HepG2 (cell line): Measurements from ENCODE around the gene CACNA2D1. TPM values are rescaled to one million over a fixed set of nuclear protein-coding genes. Genes with fewer than 3 reads are reported as not detected.

Source experiments
- ATAC-seq: fragments of 200-7000 bp; cut with Tn5 transposase; 3 replicates; pipeline ENCODE4 v1.9.1; 2020; ENCODE audit warnings: mild to moderate bottlenecking, moderate library complexity
- BruUV-seq: library from RNA; stranded (reverse); fragments of 400-500 nt; replicated peaks from 2 replicates; lab custom pipeline; 2021; lab: Mats Ljungman, UMichigan
- CTCF ChIA-PET: fragments of 300-600 bp; formaldehyde crosslinking; extraction: SDS; loops from one replicate; lab custom pipeline; 2021; ENCODE audit warnings: low total read pairs, inconsistent platforms, low intra/inter-chr PET ratio; lab: Yijun Ruan, JAX
- POLR2A ChIA-PET: fragments of 350-600 bp; sonication (Branson Sonifier 250); formaldehyde crosslinking; loops from one replicate; lab custom pipeline; 2020; ENCODE audit warnings: antibody characterized with exemption, inconsistent platforms; lab: Yijun Ruan, JAX
- DNase-seq: peaks from one replicate; pipeline ENCODE4 v3.0.0-alpha.2; 2015; ENCODE audit warnings: low spot score
- FAIRE-seq: peaks from 3 replicates; lab custom pipeline; 2011; peaks lifted over from hg19 to GRCh38; lab: Jason Lieb, UNC
- H2AFZ ChIP-seq: one replicate; pipeline ENCODE4 v1.6.1; 2011; ENCODE audit warnings: low read length, inconsistent platforms
- H3K27ac ChIP-seq: fragments of 300-600 bp; 3 replicates; pipeline ENCODE4 v1.8.0; 2011; ENCODE audit warnings: mixed run types, mild to moderate bottlenecking, mixed read lengths, low read length, inconsistent platforms; ENCODE audit not compliant: insufficient read depth; ENCODE audit errors: extremely low read length
- H3K27me3 ChIP-seq, 2 experiments: fragments of 200-600 bp in 1 of 2; 2 replicates in 1 of 2; 3 replicates in 1 of 2; pipeline versions ENCODE4 v1.6.0 to v1.8.0; 2011; ENCODE audit warnings: low read length in 2 of 2, mild to moderate bottlenecking in 2 of 2, moderate library complexity in 2 of 2, inconsistent platforms in 1 of 2; ENCODE audit not compliant: insufficient read depth in 2 of 2, control insufficient read depth in 1 of 2
- H3K36me3 ChIP-seq, 2 experiments: fragments of 200-600 bp in 1 of 2; replicated peaks in 1 of 2; 2 replicates in 1 of 2; 3 replicates in 1 of 2; pipeline versions ENCODE4 v1.5.1 to v1.8.0; 2011; ENCODE audit warnings: low read length in 2 of 2, inconsistent platforms in 1 of 2; ENCODE audit not compliant: insufficient read depth in 2 of 2, control insufficient read depth in 1 of 2
- H3K4me1 ChIP-seq: 2 replicates; pipeline ENCODE4 v1.5.1; 2012; ENCODE audit warnings: low read length, inconsistent platforms; ENCODE audit not compliant: insufficient read depth
- H3K4me2 ChIP-seq: 2 replicates; pipeline ENCODE4 v1.6.0; 2011; ENCODE audit warnings: low read depth, low read length, inconsistent platforms
- H3K4me3 ChIP-seq, 3 experiments: fragments of 200-600 bp in 1 of 3; sonication (generic), shearing (Covaris generic) in 1 of 3; replicated peaks in 1 of 3; 2 replicates each; pipeline ENCODE4 v1.5.1; 2011 to 2016; ENCODE audit warnings: low read length in 3 of 3, inconsistent platforms in 2 of 3, low read depth in 2 of 3, mild to moderate bottlenecking in 2 of 3, control low read depth in 1 of 3, mixed read lengths in 1 of 3; ENCODE audit not compliant: insufficient read depth in 1 of 3
- H3K79me2 ChIP-seq: one replicate; pipeline ENCODE4 v1.6.1; 2011; ENCODE audit warnings: low read length, inconsistent platforms; ENCODE audit not compliant: insufficient read depth
- H3K9ac ChIP-seq: 2 replicates; pipeline ENCODE4 v1.6.0; 2011; ENCODE audit warnings: mild to moderate bottlenecking, low read depth, low read length, inconsistent platforms; ENCODE audit not compliant: insufficient read depth
- H3K9me3 ChIP-seq: 2 replicates; pipeline ENCODE4 v1.5.1; 2012; ENCODE audit warnings: mild to moderate bottlenecking, low read length
- H4K20me1 ChIP-seq: 2 replicates; pipeline ENCODE4 v1.6.0; 2011; ENCODE audit warnings: inconsistent platforms, mild to moderate bottlenecking, low read length, moderate library complexity; ENCODE audit not compliant: insufficient read depth
- ATRX ChIP-seq: sonication (generic); formaldehyde crosslinking; IDR thresholded peaks from 2 replicates; pipeline ENCODE4 v1.4.0; 2020; ENCODE audit warnings: missing genetic modification reagents, borderline replicate concordance
- CBX5 ChIP-seq: sonication (generic); formaldehyde crosslinking; IDR thresholded peaks from 2 replicates; pipeline ENCODE4 v1.4.0; 2020; ENCODE audit warnings: missing genetic modification reagents, borderline replicate concordance
- DR1 ChIP-seq: sonication (generic); formaldehyde crosslinking; IDR thresholded peaks from 2 replicates; pipeline ENCODE4 v1.8.0; 2021; ENCODE audit warnings: mild to moderate bottlenecking, missing genetic modification reagents, inconsistent platforms
- ETS1 ChIP-seq: sonication (generic); formaldehyde crosslinking; IDR thresholded peaks from 2 replicates; pipeline ENCODE4 v1.4.0; 2020; ENCODE audit warnings: missing genetic modification reagents
- KLF9 ChIP-seq: IDR thresholded peaks from 2 replicates; pipeline ENCODE4 v1.6.1; 2016; ENCODE audit warnings: low read depth
- MIER3 ChIP-seq: IDR thresholded peaks from 2 replicates; pipeline ENCODE4 v1.6.1; 2016; ENCODE audit warnings: missing compliant biosample characterization, borderline replicate concordance
- NCOA5 ChIP-seq: sonication (generic); formaldehyde crosslinking; IDR thresholded peaks from 2 replicates; pipeline ENCODE4 v1.4.0; 2020; ENCODE audit warnings: missing genetic modification reagents
- NR1H2 ChIP-seq: sonication (generic); formaldehyde crosslinking; IDR thresholded peaks from 2 replicates; pipeline ENCODE4 v1.8.1; 2022; ENCODE audit warnings: low read depth, missing genetic modification reagents, borderline replicate concordance
- PHF5A ChIP-seq: IDR thresholded peaks from one replicate; pipeline ENCODE4 v1.6.1; 2018; ENCODE audit warnings: low read depth, missing genetic modification reagents; ENCODE audit not compliant: unreplicated experiment
- PRMT3 ChIP-seq: sonication (generic); formaldehyde crosslinking; IDR thresholded peaks from 2 replicates; pipeline ENCODE4 v1.8.1; 2022; ENCODE audit warnings: low read depth, mild to moderate bottlenecking, moderate library complexity, missing genetic modification reagents, borderline replicate concordance
- SCMH1 ChIP-seq: sonication (generic); formaldehyde crosslinking; IDR thresholded peaks from 2 replicates; pipeline ENCODE4 v1.9.0; 2021; ENCODE audit warnings: missing genetic modification reagents, mild to moderate bottlenecking, borderline replicate concordance
- SNRNP70 ChIP-seq: fragments of 200-400 bp; formaldehyde crosslinking; IDR thresholded peaks from 2 replicates; pipeline ENCODE4 v1.6.1; 2017; ENCODE audit warnings: mild to moderate bottlenecking, low read depth, low read length, moderate library complexity
- ZBTB33 ChIP-seq: sonication (generic); formaldehyde crosslinking; IDR thresholded peaks from 2 replicates; pipeline ENCODE4 v1.4.0; 2020; ENCODE audit warnings: missing genetic modification reagents
- ZKSCAN1 ChIP-seq: fragments of 150-350 bp; IDR thresholded peaks from 2 replicates; pipeline ENCODE4 v1.6.1; 2014; ENCODE audit warnings: low read length
- ZNF503 ChIP-seq: sonication (generic); formaldehyde crosslinking; IDR thresholded peaks from 2 replicates; pipeline ENCODE4 v1.4.0; 2020; ENCODE audit warnings: missing genetic modification reagents
- ZNF605 ChIP-seq: sonication (generic); formaldehyde crosslinking; IDR thresholded peaks from 2 replicates; pipeline ENCODE4 v1.8.0; 2022; ENCODE audit warnings: mild to moderate bottlenecking, missing genetic modification reagents
- ZNF850 ChIP-seq: sonication (generic); formaldehyde crosslinking; conservative IDR thresholded peaks from 2 replicates; pipeline ENCODE4 v1.9.0; 2021; ENCODE audit warnings: mild to moderate bottlenecking, missing genetic modification reagents
- ZXDC ChIP-seq: sonication (generic); formaldehyde crosslinking; IDR thresholded peaks from 2 replicates; pipeline ENCODE4 v1.5.0; 2020; ENCODE audit warnings: mild to moderate bottlenecking, missing genetic modification reagents
- in situ Hi-C: cut with HindIII; loops from 2 replicates; pipeline ENCODE4 v1.10.0; 2017; ENCODE audit warnings: low pct_unique_long_range_greater_than_20kb; ENCODE audit not compliant: extremely low pct_ligation_motif_present
- intact Hi-C: fragments of 100-400 bp; cut with micrococcal nuclease; formaldehyde crosslinking; loops from one replicate; pipeline ENCODE4 v1.10.0; 2022; ENCODE audit not compliant: unreplicated experiment
- polyA plus RNA-seq, 8 experiments: library from polyadenylated mRNA; depleted of rRNA in 3 of 8; stranded (reverse) in 7 of 8; unstranded in 1 of 8; fragments of >200 nt; fragmentation: Illumina TruSeq in 4 of 8; extraction: Trizol in 4 of 8; gene quantifications; 2 replicates each; pipeline versions ENCODE4 v1.2.1 to v1.2.3, GENCODE V29; 2011 to 2016; ENCODE audit warnings: low read depth in 4 of 8, missing spikeins in 1 of 8, mixed read lengths in 1 of 8; ENCODE audit not compliant: insufficient read depth in 1 of 8
- total RNA-seq, 5 experiments: library from RNA; depleted of rRNA; stranded (reverse); fragments of >200 nt; fragmentation: Illumina TruSeq; extraction: Trizol; gene quantifications; 2 replicates each; pipeline ENCODE4 v1.2.3, GENCODE V29; 2016; ENCODE audit warnings: low read depth in 1 of 5

CACNA2D1 gene
- total and polyA plus RNA-seq, 2 of the 13 experiments (the other 11 are each of a cell fraction or from before 2014, with no cell fraction given) = not detected

- no peak for TF ChIP-seq NR1H2 (CRISPR knock-in tag)
- no peak for TF ChIP-seq ZNF503 (CRISPR knock-in tag)
- TF ChIP-seq SNRNP70 = no peak
Observed at GRCh38 chr7:82028097-82028496, 415.5 kb downstream of the CACNA2D1 start (continued).

GRCh38 chr7:82021713-82022112, 421.9 kb downstream of the CACNA2D1 start:
- Histone ChIP-seq H3K36me3 (no peaks in the 10 kb centered on the region), H3K9ac (no peak overlapping the region), H2AFZ (no peak overlapping the region), H3K4me3 (no peak overlapping the region), H3K9me3 (no peaks in the 10 kb centered on the region), H3K27me3 (no peaks in the 10 kb centered on the region), H3K79me2 (no peaks in the 10 kb centered on the region), H3K27ac (no peak overlapping the region), H3K4me1 (no peaks in the 10 kb centered on the region), H4K20me1 (no peaks in the 10 kb centered on the region), H3K4me2 (no peak overlapping the region)
- POLR2A ChIA-PET = no interaction called here
- no TSS peak for BruUV-seq
- DNase-seq = no peak
- in situ Hi-C loops = no loop called here
- ATAC-seq = no peak
- FAIRE-seq = no peak
- CTCF ChIA-PET = no interaction called here
- intact Hi-C loops = no loop called here
- TF ChIP-seq PRMT3 (CRISPR knock-in tag) (no peak), ZXDC (CRISPR knock-in tag) (no peak), KLF9 (CRISPR knock-in tag) (no peak), ZNF850 (no peak), ETS1 (CRISPR knock-in tag) (no peak), PHF5A (CRISPR knock-in tag) (no peak), ZBTB33 (no peak), NCOA5 (CRISPR knock-in tag) (no peak), CBX5 (no peak), ZNF605 (no peak), ZKSCAN1 (no peak), ATRX (CRISPR knock-in tag) (no peak), DR1 (no peak), SCMH1 (CRISPR knock-in tag) (no peak), MIER3 (CRISPR knock-in tag) (no peak)
